ENCODE data around the gene CHCHD10. TPM values are rescaled to one million over a fixed set of nuclear protein-coding genes. Genes with fewer than 3 reads are reported as not detected.
A peak's percentile ranks its signal among the peaks of the same experiment; 100 is the strongest.

CHCHD10 gene
- total and polyA plus RNA-seq, 2 of the 4 experiments (the other 2 are of a cell fraction), result 2.2 to 11.2 TPM

- intact Hi-C loops (cut with micrococcal nuclease), result no loop called here
- in situ Hi-C loops (cut with MboI; ENCODE audit: low sequenced_read_pairs), result no loop called here
- Histone ChIP-seq H3K14ac (replicated peaks; ENCODE audit: low read depth, low read length) (no peak overlapping the region), H2BK15ac (ENCODE audit: low read depth, low read length) (no peak overlapping the region), H3K18ac (ENCODE audit: low read depth, low read length) (no peak overlapping the region), H2AK5ac (ENCODE audit: low read depth, low read length) (no peak overlapping the region), H3K4me1 (ENCODE audit: control insufficient read depth, insufficient read depth, low read length) (no peaks in the 10 kb centered on the region), H3K4me3 (ENCODE audit: insufficient read depth, low read depth, low read length) (no peak overlapping the region), H4K91ac (ENCODE audit: insufficient read depth, low read depth, low read length) (no peak overlapping the region), H4K5ac (ENCODE audit: low read depth, low read length) (no peak overlapping the region), H2BK20ac (ENCODE audit: low read depth, low read length) (no peak overlapping the region), H3K27ac (ENCODE audit: insufficient read depth, low read length) (no peak overlapping the region), H2BK120ac (ENCODE audit: low read depth, low read length) (no peak overlapping the region), H3K9me1 (ENCODE audit: insufficient read depth, low read length) (no peaks in the 10 kb centered on the region), H2BK5ac (ENCODE audit: low read depth, low read length, poor library complexity, severe bottlenecking) (no peak overlapping the region), H2AFZ (replicated peaks; ENCODE audit: low read length, poor library complexity) (no peak overlapping the region), H3K23ac (ENCODE audit: low read depth, low read length) (no peak overlapping the region), H3K79me1 (ENCODE audit: low read depth in 1 of 2, low read length in 2 of 2) (peaks cover 0 to 25% of the 10 kb centered on the region in 2 experiments; a peak in 3 of 4 replicates), H2AK9ac (replicated peaks; ENCODE audit: low read depth, low read length, poor library complexity) (peak overlapping the region; percentile 55), H3K56ac (ENCODE audit: extremely low read depth, insufficient read depth, low read length) (no peak overlapping the region), H3K27me3 (ENCODE audit: control insufficient read depth, insufficient read depth, low read length) (no peaks in the 10 kb centered on the region), H4K8ac (ENCODE audit: low read depth in 2 of 2, low read length in 2 of 2) (no peak overlapping the region), H3K36me3 (ENCODE audit: control insufficient read depth, insufficient read depth, low read length) (peaks cover 70% of the 10 kb centered on the region), H3K4me2 (ENCODE audit: low read depth, low read length) (no peak overlapping the region), H3K4ac (ENCODE audit: low read depth, low read length) (no peak overlapping the region), H3K9ac (ENCODE audit: low read depth, low read length) (no peak overlapping the region), H4K20me1 (ENCODE audit: insufficient read depth, low read length) (no peaks in the 10 kb centered on the region; the same call in 1 of the 2 replicates), H3K9me3 (ENCODE audit: control insufficient read depth, insufficient read depth, low read length) (no peaks in the 10 kb centered on the region)
- ChIA-PET POLR2A (ENCODE audit: unreplicated experiment) (no interaction called here), CTCF (no interaction called here)
- no TSS peak for BruUV-seq (replicated peaks)
- DNase-seq (no peak), ATAC-seq (ENCODE audit: low read depth) (no peak)
- dilution Hi-C loops (cut with HindIII; ENCODE audit: low sequenced_read_pairs, unreplicated experiment), result no loop called here
- WGBS, 2 experiments (ENCODE audit: extremely low coverage in 2 of 2, insufficient read length in 1 of 2), result 99% methylated on average over 16 of the region's 18 CpGs; no CpG with 5 or more reads in 1 of the 2 experiments
- TF ChIP-seq MXI1 (IDR thresholded peaks at IDR 0.05; ENCODE audit: borderline replicate concordance, low read depth, low read length) (no peak), ELK1 (IDR thresholded peaks at IDR 0.05; ENCODE audit: borderline replicate concordance, low read depth, low read length) (no peak), NFE2L2 (IDR thresholded peaks at IDR 0.05; ENCODE audit: low read depth, low read length) (no peak), POLR2A (IDR thresholded peaks at IDR 0.05; ENCODE audit: low read depth, low read length) (no peak), MAZ (IDR thresholded peaks at IDR 0.05; ENCODE audit: borderline replicate concordance, low read depth, low read length) (no peak), CHD1 (IDR thresholded peaks at IDR 0.05; ENCODE audit: low read depth, low read length) (no peak), FOS (IDR thresholded peaks at IDR 0.05; ENCODE audit: low read depth, low read length) (no peak)
- TF ChIP-seq, protein P1, sequence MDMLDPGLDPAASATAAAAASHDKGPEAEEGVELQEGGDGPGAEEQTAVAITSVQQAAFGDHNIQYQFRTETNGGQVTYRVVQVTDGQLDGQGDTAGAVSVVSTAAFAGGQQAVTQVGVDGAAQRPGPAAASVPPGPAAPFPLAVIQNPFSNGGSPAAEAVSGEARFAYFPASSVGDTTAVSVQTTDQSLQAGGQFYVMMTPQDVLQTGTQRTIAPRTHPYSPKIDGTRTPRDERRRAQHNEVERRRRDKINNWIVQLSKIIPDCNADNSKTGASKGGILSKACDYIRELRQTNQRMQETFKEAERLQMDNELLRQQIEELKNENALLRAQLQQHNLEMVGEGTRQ (IDR thresholded peaks at IDR 0.05; ENCODE audit: low read depth, low read length), result no peak
- TF ChIP-seq, protein P2, sequence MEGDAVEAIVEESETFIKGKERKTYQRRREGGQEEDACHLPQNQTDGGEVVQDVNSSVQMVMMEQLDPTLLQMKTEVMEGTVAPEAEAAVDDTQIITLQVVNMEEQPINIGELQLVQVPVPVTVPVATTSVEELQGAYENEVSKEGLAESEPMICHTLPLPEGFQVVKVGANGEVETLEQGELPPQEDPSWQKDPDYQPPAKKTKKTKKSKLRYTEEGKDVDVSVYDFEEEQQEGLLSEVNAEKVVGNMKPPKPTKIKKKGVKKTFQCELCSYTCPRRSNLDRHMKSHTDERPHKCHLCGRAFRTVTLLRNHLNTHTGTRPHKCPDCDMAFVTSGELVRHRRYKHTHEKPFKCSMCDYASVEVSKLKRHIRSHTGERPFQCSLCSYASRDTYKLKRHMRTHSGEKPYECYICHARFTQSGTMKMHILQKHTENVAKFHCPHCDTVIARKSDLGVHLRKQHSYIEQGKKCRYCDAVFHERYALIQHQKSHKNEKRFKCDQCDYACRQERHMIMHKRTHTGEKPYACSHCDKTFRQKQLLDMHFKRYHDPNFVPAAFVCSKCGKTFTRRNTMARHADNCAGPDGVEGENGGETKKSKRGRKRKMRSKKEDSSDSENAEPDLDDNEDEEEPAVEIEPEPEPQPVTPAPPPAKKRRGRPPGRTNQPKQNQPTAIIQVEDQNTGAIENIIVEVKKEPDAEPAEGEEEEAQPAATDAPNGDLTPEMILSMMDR (conservative IDR thresholded peaks at IDR 0.05; ENCODE audit: low read depth, low read length), result no peak
These were observed 32.8 kb upstream of the CHCHD10 start for GRCh38 chr22:23800297-23801237.

Data from IMR-90 (cell line).